Chondrocyte (in vitro differentiated cells): ENCODE data around the gene NUFIP1. TPM values are rescaled to one million over a fixed set of nuclear protein-coding genes. Genes with fewer than 3 reads are reported as not detected.
"Not testable (repeated sequence)": the region's sequence is repeated elsewhere in the genome, so short reads cannot be mapped to it uniquely, and the experiment has no call there.

Experiments
- DNase-seq: peaks from one replicate; pipeline ENCODE4 v3.0.0; 2021; ENCODE audit warnings: mixed read lengths, low spot score
- H3K27ac Mint-ChIP-seq: one replicate; pipeline ENCODE4 v1.8.0; 2021; ENCODE audit warnings: mild to moderate bottlenecking, moderate library complexity, mixed read lengths; ENCODE audit not compliant: unreplicated experiment
- H3K27me3 Mint-ChIP-seq: 2 replicates; pipeline ENCODE4 v1.8.0; 2021; ENCODE audit warnings: low read depth, mixed read lengths
- H3K36me3 Mint-ChIP-seq: 2 replicates; pipeline ENCODE4 v1.8.0; 2021; ENCODE audit warnings: low read depth, mixed read lengths
- H3K4me1 Mint-ChIP-seq: 2 replicates; pipeline ENCODE4 v1.8.0; 2021; ENCODE audit warnings: low read depth, mild to moderate bottlenecking, mixed read lengths
- H3K4me3 Mint-ChIP-seq: one replicate; pipeline ENCODE4 v1.8.0; 2021; ENCODE audit warnings: mild to moderate bottlenecking, moderate library complexity, mixed read lengths; ENCODE audit not compliant: unreplicated experiment
- H3K9me3 Mint-ChIP-seq: 2 replicates; pipeline ENCODE4 v1.8.0; 2021; ENCODE audit warnings: low read depth, mixed read lengths
- long read RNA-seq: library from polyadenylated mRNA; stranded (forward); transcript quantifications from one replicate; pipeline ENCODE4 v2.0.0, GENCODE V29; 2021
- total RNA-seq: library from RNA; stranded (reverse); gene quantifications from 3 replicates; pipeline ENCODE4 v1.2.1, GENCODE V29; 2021
- TF ChIP-seq, protein P1 (sequence below): fragments of 200-600 bp; sonication (generic); IDR thresholded peaks from 2 replicates; pipeline ENCODE4 v1.5.0; 2021; ENCODE audit warnings: antibody characterized with exemption, mild to moderate bottlenecking, moderate library complexity

NUFIP1 gene
- total RNA-seq: 4.7 to 6.4 TPM (median 5.1 TPM) in 3 replicates
- long read RNA-seq, transcript NUFIP1-201 (10 exons, 3,492 nt): major isoform, 12 of 14 reads
- long read RNA-seq, partial matches to known transcripts: 1 of 14 reads
- long read RNA-seq, other reads (novel, unspliced or antisense): 1 of 14 reads

DNA sequence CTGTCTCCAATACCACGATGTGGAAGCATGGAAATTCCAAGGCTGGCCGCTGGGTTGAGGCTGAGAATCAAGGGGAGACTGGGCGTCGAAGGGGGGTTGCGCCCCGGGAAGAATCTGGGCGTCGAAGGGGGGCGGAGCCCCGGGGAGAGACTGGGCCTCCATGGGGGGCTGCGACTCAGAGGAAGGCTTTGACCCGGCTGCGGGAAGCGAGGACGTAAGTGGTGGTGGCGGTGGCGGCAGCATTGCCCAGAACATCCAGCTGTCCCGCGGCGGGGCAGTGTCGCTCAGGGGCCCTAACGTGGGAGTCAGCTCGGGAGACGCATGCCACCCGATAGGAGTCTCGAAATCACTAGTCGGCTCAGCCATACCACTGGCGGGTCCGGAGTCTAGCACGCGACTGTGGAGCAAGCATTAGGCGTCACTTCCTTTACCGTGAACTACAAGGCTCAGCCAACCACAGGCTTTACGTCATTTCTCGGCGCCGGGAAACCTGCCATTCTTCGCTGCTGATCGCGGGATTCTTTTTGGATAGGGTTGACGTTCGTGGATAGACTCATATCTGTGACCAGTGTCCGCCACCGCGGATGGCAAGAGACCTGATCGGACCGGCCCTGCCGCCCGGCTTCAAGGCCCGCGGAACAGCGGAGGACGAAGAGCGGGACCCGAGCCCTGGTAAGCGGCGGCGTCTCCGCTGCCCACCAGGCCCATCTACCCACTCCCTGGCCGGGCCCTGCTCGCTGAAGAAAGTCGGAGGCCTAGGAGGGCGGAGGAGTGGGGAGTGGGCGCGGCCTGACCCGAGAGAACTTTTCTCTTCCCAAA is at the start of gene NUFIP1, which contains the start of gene GPALPP1:
NUFIP1 (minus strand) TSS at position 401 of the 819 bp plus-strand sequence; CDS start at position 366, 35 bp downstream.
GPALPP1 (plus strand) TSS at position 468 of the 819 bp plus-strand sequence; CDS start at position 585, 117 bp downstream.
- Mint-ChIP-seq H3K9me3 (no peaks in the 10 kb centered on the region), H3K4me3 (peak within 1 kb of the TSS; percentile 97), H3K27ac (peak within 1 kb of the TSS; percentile 99), H3K27me3 (no peaks in the 10 kb centered on the region), H3K4me1 (peaks cover 48% of the 10 kb centered on the region), H3K36me3 (peaks cover 3% of the 10 kb centered on the region)
- TF ChIP-seq, protein P1, sequence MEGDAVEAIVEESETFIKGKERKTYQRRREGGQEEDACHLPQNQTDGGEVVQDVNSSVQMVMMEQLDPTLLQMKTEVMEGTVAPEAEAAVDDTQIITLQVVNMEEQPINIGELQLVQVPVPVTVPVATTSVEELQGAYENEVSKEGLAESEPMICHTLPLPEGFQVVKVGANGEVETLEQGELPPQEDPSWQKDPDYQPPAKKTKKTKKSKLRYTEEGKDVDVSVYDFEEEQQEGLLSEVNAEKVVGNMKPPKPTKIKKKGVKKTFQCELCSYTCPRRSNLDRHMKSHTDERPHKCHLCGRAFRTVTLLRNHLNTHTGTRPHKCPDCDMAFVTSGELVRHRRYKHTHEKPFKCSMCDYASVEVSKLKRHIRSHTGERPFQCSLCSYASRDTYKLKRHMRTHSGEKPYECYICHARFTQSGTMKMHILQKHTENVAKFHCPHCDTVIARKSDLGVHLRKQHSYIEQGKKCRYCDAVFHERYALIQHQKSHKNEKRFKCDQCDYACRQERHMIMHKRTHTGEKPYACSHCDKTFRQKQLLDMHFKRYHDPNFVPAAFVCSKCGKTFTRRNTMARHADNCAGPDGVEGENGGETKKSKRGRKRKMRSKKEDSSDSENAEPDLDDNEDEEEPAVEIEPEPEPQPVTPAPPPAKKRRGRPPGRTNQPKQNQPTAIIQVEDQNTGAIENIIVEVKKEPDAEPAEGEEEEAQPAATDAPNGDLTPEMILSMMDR: peak; percentile 58
- DNase-seq: peak; percentile 94

DNA sequence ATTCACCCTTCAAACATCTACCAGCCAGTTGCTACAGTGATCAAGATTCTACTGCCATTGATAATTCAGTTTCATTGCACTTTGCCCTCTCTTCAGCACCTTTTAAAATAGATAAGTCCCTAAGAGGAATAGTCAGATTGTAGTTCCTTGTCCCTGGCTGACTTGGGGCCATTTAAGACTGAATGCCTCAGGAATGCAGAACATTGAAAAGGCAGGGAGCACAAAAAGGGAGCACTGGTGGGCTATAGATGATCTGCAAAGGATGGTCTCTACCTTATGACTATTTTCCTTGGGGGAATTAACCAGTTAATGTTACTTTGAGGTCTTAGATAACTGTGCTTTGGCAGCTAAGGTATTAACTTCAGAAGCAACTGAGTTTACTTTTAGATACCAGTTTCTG is 46.9 kb upstream of the NUFIP1 start:
- no peaks in the 10 kb centered on the region for H3K27me3 Mint-ChIP-seq
- H3K4me1 Mint-ChIP-seq: peaks cover 4% of the 10 kb centered on the region
- H3K27ac Mint-ChIP-seq: no peak overlapping the region
- H3K36me3 Mint-ChIP-seq: peaks cover 3% of the 10 kb centered on the region
- no peak for DNase-seq
- no peaks in the 10 kb centered on the region for H3K9me3 Mint-ChIP-seq
- TF ChIP-seq, protein P1: no peak
- no peak overlapping the region for H3K4me3 Mint-ChIP-seq

DNA sequence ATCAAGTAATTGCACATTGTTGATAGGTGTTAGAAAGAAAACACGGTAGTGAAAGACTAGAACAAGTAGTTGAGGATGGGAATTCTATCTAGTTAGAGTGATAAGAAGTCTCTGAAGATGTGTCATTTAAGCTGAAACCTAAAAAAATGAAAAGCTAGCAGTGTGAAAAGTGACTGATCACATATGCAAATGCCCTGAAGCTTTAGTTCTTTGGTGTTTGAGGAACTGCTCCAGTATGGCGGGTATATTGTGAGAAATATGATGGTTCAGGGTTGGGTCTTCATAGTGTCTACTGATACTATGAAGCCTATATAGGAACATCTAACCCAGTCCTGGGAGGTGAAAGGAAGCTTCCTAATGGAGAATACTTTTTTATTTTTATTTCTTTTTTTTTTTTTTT is 45.1 kb upstream of the NUFIP1 start:
- no peak overlapping the region for H3K27ac Mint-ChIP-seq
- TF ChIP-seq, protein P1: no peak

DNA sequence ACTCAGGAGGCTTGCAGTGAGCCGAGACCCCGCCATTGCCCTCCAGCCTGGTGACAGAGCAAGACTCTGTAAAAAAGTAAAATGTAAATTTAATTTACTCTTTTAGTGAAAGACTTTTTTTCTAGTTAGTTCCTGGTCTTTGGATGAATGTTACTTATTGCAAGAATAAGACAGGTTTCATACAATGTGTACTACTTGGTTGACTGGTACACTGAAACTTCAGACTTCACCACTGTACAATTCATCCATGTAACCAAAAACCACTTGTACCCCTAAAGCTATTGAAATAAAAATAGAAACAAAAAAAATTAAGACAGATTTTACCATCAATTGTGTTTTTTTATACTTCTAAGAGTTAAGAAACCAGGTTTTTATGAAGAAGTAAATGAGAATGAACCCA is 35.6 kb upstream of the NUFIP1 start:
- H3K27me3 Mint-ChIP-seq: no peaks in the 10 kb centered on the region
- no peaks in the 10 kb centered on the region for H3K4me1 Mint-ChIP-seq
- H3K36me3 Mint-ChIP-seq: peaks cover 19% of the 10 kb centered on the region
- TF ChIP-seq, protein P1: no peak
- no peaks in the 10 kb centered on the region for H3K9me3 Mint-ChIP-seq
- no peak for DNase-seq
- no peak overlapping the region for H3K4me3 Mint-ChIP-seq
- no peak overlapping the region for H3K27ac Mint-ChIP-seq

More for the DNA sequence above, 45.1 kb upstream of the NUFIP1 start:
- no peaks in the 10 kb centered on the region for H3K27me3 Mint-ChIP-seq
- H3K36me3 Mint-ChIP-seq: peaks cover 3% of the 10 kb centered on the region
- H3K9me3 Mint-ChIP-seq: no peaks in the 10 kb centered on the region
- DNase-seq: no peak
- H3K4me3 Mint-ChIP-seq: no peak overlapping the region
- H3K4me1 Mint-ChIP-seq: no peaks in the 10 kb centered on the region

DNA sequence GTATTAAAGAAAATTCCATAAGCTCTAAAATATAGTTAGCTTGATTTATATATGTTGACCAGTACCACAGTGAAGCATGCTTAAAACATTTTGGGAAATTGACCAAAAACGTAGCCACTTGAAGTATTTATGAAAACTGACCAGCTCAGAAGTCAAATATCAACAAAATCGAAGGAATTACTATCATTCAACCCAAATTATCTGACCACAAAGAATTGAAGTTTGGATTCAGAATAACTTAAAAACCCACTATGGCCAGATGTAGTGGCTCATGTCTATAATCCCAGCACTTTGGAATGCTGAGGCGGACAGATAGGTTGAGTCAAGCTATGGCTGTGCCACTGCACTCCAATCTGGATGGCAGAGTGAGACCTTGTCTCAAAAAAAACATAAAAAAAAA is 32.0 kb upstream of the NUFIP1 start:
- H3K27ac Mint-ChIP-seq: no peak overlapping the region

DNA sequence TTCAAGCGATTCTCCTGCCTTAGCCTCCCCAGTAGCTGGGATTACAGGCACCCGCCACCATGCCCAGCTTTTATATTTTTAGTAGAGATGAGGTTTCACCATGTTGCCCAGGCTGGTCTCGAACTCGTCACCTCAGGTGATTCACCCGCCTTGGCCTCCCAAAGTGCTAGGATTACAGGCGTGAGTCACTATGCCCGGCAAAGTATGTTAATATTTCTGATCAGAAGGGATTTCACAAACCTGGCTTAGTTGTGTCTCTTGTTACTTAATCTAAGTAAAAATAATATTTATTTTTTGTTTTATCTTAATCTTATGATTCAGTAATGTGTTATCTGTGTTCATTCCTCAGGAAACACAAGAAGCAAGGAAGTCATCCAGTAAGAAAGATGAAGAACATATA is 30.7 kb upstream of the NUFIP1 start:
- H3K4me3 Mint-ChIP-seq, DNase-seq, H3K27ac Mint-ChIP-seq, H3K4me1 Mint-ChIP-seq, H3K27me3 Mint-ChIP-seq, H3K9me3 Mint-ChIP-seq: not testable (repeated sequence)
- peaks cover 22% of the 10 kb centered on the region for H3K36me3 Mint-ChIP-seq

More for the DNA sequence above, 32.0 kb upstream of the NUFIP1 start:
- no peaks in the 10 kb centered on the region for H3K9me3 Mint-ChIP-seq
- TF ChIP-seq, protein P1: no peak
- no peaks in the 10 kb centered on the region for H3K4me1 Mint-ChIP-seq
- no peaks in the 10 kb centered on the region for H3K27me3 Mint-ChIP-seq
- no peak overlapping the region for H3K4me3 Mint-ChIP-seq
- H3K36me3 Mint-ChIP-seq: peaks cover 19% of the 10 kb centered on the region
- no peak for DNase-seq
